ENCODE data around the gene RDH5.

The RDH5 gene

GRCh38 chr12:55696796-55697462 lies 23.3 kb upstream of the RDH5 start:
- DNase-seq: no peak

- no peak for DNase-seq
Observed at GRCh38 chr12:55697686-55698085, 22.5 kb upstream of the RDH5 start.

GRCh38 chr12:55698241-55698955 lies 21.8 kb upstream of the RDH5 start:
- DNase-seq: no peak

- no peak for DNase-seq
Observed at GRCh38 chr12:55698965-55699364, 21.2 kb upstream of the RDH5 start.

- DNase-seq: no peak
Observed at GRCh38 chr12:55699471-55700055, 20.6 kb upstream of the RDH5 start.

GRCh38 chr12:55700255-55701018 lies 19.8 kb upstream of the RDH5 start:
- no peak for DNase-seq

GRCh38 chr12:55702861-55703260 lies 17.3 kb upstream of the RDH5 start:
- DNase-seq: no peak

GRCh38 chr12:55703288-55703687 lies 16.9 kb upstream of the RDH5 start:
- DNase-seq: no peak

GRCh38 chr12:55703901-55704761 lies 16.1 kb upstream of the RDH5 start:
- DNase-seq: no peak

- DNase-seq: no peak
Observed at GRCh38 chr12:55704824-55705718, 15.1 kb upstream of the RDH5 start.

- no peak for DNase-seq
Observed at GRCh38 chr12:55705782-55706402, 14.3 kb upstream of the RDH5 start.

- DNase-seq: no peak
Observed at GRCh38 chr12:55706568-55707218, 13.5 kb upstream of the RDH5 start.

- DNase-seq: no peak
Observed at GRCh38 chr12:55707219-55707671, 12.9 kb upstream of the RDH5 start.

- DNase-seq: peak; percentile 37 to 67
Observed at GRCh38 chr12:55707841-55708694, 12.1 kb upstream of the RDH5 start, which contains the start of gene ITGA7. TSS of gene ITGA7 (minus strand) at chr12:55707904. CDS start at chr12:55707682, 222 bp downstream.

GRCh38 chr12:55708695-55709233 lies 11.4 kb upstream of the RDH5 start:
- DNase-seq: no peak

- no peak for DNase-seq
Observed at GRCh38 chr12:55711786-55712553, 8.2 kb upstream of the RDH5 start.

- no peak for DNase-seq
Observed at GRCh38 chr12:55712700-55713415, 7.3 kb upstream of the RDH5 start.

Data from CD4-positive, alpha-beta T cell treated with Interferon alpha-2 for 1 hour (primary cell).